Parathyroid adenoma (tissue), 2 donors: Measurements from ENCODE around the gene LMO1.

Experiments
- H2AFZ ChIP-seq: fragments of 300-600 bp; sonication (generic); one replicate; pipeline ENCODE4 v1.7.0; 2017; ENCODE audit warnings: antibody characterized with exemption, mild to moderate bottlenecking
- H3K27ac ChIP-seq: fragments of 300-600 bp; sonication (generic); one replicate; pipeline ENCODE4 v1.7.0; 2017
- H3K27me3 ChIP-seq: fragments of 300-600 bp; sonication (generic); one replicate; pipeline ENCODE4 v1.7.0; 2017; ENCODE audit warnings: low read length; ENCODE audit not compliant: control insufficient read depth, insufficient read depth
- H3K36me3 ChIP-seq: fragments of 300-600 bp; sonication (generic); one replicate; pipeline ENCODE4 v1.7.0; 2017; ENCODE audit warnings: low read length; ENCODE audit not compliant: control insufficient read depth, insufficient read depth
- H3K4me1 ChIP-seq: fragments of 300-600 bp; sonication (generic); one replicate; pipeline ENCODE4 v1.7.0; 2017; ENCODE audit warnings: control low read depth
- H3K4me2 ChIP-seq: fragments of 300-600 bp; sonication (generic); one replicate; pipeline ENCODE4 v1.7.0; 2017; ENCODE audit warnings: low read length
- H3K4me3 ChIP-seq: fragments of 300-600 bp; sonication (generic); one replicate; pipeline ENCODE4 v1.7.0; 2017; ENCODE audit warnings: low read depth, low read length
- H3K79me2 ChIP-seq: fragments of 300-600 bp; sonication (generic); one replicate; pipeline ENCODE4 v1.7.0; 2017; ENCODE audit warnings: control low read depth
- H3K9ac ChIP-seq: fragments of 300-600 bp; sonication (generic); one replicate; pipeline ENCODE4 v1.7.0; 2017; ENCODE audit warnings: mild to moderate bottlenecking
- H3K9me3 ChIP-seq: fragments of 300-600 bp; sonication (generic); one replicate; pipeline ENCODE4 v1.7.0; 2017; ENCODE audit warnings: low read length; ENCODE audit not compliant: control insufficient read depth
- TF ChIP-seq, protein P1 (sequence below): fragments of 300-600 bp; sonication (generic); IDR thresholded peaks from one replicate; pipeline ENCODE4 v1.7.0; 2017; ENCODE audit warnings: antibody characterized with exemption, mild to moderate bottlenecking
- donor health status: primary hyperparathyroidism.

The LMO1 gene

DNA sequence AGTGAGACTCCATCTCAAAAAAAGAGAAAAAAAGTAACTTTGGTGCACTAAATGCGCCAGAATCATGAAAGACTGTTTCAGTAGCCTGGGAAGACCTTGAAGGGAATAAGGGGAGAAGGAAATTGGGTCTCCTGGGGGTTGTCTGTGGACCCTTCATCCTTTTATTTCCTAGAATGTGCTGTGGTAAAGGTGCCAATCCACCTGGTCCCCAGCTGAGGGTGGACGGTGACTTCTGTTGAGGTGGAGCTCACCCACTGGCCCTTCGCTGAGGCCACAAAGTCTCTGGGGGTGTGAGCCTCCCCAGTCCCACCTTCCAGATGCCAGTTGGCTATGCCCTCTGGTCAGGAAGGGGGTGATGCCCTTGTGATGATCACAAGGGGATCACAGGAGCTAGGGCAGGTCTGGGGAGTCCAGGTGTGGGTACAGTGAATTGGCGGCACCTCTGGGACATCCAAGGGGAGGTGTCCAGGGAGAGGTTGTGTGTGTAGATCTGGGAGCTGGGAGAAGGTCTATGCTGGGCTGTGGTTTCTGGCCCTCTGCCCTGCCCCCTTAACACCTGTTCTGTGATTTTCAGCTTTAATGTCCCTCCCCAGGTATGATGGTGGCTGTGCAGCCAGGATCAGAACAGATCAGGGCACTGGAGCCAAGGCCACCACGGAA, 34.2 kb upstream of the LMO1 start:
- TF ChIP-seq, protein P1, sequence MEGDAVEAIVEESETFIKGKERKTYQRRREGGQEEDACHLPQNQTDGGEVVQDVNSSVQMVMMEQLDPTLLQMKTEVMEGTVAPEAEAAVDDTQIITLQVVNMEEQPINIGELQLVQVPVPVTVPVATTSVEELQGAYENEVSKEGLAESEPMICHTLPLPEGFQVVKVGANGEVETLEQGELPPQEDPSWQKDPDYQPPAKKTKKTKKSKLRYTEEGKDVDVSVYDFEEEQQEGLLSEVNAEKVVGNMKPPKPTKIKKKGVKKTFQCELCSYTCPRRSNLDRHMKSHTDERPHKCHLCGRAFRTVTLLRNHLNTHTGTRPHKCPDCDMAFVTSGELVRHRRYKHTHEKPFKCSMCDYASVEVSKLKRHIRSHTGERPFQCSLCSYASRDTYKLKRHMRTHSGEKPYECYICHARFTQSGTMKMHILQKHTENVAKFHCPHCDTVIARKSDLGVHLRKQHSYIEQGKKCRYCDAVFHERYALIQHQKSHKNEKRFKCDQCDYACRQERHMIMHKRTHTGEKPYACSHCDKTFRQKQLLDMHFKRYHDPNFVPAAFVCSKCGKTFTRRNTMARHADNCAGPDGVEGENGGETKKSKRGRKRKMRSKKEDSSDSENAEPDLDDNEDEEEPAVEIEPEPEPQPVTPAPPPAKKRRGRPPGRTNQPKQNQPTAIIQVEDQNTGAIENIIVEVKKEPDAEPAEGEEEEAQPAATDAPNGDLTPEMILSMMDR = no peak
- Histone ChIP-seq H3K9me3 (no peaks in the 10 kb centered on the region), H3K36me3 (no peaks in the 10 kb centered on the region), H3K79me2 (no peaks in the 10 kb centered on the region), H2AFZ (no peak overlapping the region), H3K4me3 (no peak overlapping the region), H3K27me3 (no peaks in the 10 kb centered on the region), H3K4me1 (no peaks in the 10 kb centered on the region), H3K9ac (no peak overlapping the region), H3K27ac (no peak overlapping the region), H3K4me2 (no peak overlapping the region)

DNA sequence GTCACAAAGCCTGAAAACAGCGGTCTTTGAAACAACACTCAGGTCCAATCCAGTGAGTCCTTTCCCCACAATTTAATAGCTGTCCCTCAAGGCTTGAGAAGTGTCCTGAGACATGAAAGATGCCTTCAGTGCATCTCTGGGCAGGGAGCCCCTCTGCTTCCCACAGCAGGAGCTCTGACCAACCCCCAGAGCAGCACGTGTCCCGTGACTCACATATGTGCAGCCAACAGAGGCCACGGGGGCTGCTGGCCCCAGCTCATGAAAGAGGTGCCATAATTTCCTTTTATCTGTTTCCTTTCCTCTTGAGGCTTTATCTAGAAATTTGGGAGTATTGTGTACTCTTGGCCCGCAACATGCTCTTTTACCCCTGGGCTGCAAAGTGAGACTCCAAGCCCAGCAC, 33.2 kb upstream of the LMO1 start:
- Histone ChIP-seq H3K4me2 (no peak overlapping the region), H3K9ac (no peak overlapping the region), H3K9me3 (no peaks in the 10 kb centered on the region), H3K4me3 (no peak overlapping the region), H3K27me3 (no peaks in the 10 kb centered on the region), H3K4me1 (no peaks in the 10 kb centered on the region), H3K36me3 (no peaks in the 10 kb centered on the region), H3K27ac (no peak overlapping the region), H3K79me2 (no peaks in the 10 kb centered on the region), H2AFZ (no peak overlapping the region)
- TF ChIP-seq, protein P1 = no peak

DNA sequence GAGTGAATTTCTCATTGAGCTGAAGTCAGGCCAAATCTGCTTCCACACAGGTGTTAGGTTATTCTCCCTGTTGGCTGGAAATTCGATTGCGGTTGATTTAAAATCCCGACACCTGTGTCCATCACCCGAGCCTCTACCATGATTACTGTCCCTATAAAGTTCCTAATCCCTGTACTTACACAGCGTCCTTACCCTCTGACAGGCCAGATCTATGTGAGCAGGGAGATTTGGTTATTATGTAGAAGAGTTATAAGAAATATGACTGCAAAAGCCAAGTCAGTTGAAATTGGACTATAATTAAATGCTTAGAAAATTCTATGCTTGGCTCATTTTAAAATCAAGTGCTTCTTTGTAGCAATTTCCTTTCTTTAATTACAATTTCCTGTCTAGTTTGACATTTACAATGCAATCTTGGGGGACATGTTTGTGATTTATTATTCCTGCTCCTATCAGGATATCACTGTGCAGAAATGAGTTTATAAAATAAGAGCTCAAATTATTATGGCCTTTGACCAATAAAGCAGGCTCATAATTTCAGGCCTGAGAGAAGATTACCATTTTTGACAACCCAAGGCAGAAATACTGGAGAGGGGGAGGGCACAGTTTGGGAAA, 32.5 kb upstream of the LMO1 start:
- Histone ChIP-seq H3K4me2 (no peak overlapping the region), H3K36me3 (no peaks in the 10 kb centered on the region), H3K4me1 (no peaks in the 10 kb centered on the region), H3K27ac (no peak overlapping the region), H3K9me3 (no peaks in the 10 kb centered on the region), H3K79me2 (no peaks in the 10 kb centered on the region), H3K9ac (no peak overlapping the region), H2AFZ (no peak overlapping the region), H3K4me3 (no peak overlapping the region), H3K27me3 (no peaks in the 10 kb centered on the region)
- TF ChIP-seq, protein P1 = no peak

DNA sequence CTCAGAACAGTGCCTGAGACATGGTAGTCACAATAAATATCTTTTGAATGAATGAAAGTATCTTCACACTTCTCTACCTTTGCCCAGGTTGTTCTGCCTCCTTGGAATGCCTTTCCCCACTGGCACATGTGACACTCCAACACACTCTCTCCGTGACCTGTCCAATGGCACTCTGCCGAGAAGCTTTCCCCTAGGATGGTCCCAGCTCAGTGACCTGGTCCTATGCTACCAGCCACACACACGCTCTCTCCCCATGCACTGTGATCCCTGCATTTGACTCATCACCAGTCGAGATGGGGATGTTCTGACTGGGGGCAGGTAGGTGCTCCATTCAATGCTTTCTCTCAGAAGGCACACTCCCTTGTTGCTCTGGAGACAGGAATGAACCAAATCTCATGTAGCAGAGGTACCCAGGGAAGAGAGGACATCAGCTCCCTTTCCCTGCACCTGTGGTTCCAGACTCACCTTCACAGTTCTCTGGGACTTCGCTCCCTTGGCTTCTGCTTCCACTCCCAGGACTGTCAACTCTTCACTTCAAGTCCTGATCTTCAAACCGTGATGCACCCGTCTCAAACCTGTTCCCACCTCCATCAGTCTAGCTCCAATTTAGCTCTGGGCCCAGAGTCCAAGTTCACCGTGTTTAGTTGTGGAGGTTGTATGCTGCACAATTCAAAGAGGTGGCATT, 30.7 kb upstream of the LMO1 start:
- no peaks in the 10 kb centered on the region for H3K9me3 ChIP-seq
- H3K27me3 ChIP-seq = no peaks in the 10 kb centered on the region
- H3K36me3 ChIP-seq = no peaks in the 10 kb centered on the region
- no peak overlapping the region for H3K27ac ChIP-seq
- TF ChIP-seq, protein P1 = no peak
- H2AFZ ChIP-seq = no peak overlapping the region
- H3K79me2 ChIP-seq = no peaks in the 10 kb centered on the region
- H3K4me1 ChIP-seq = no peaks in the 10 kb centered on the region
- no peak overlapping the region for H3K4me3 ChIP-seq
- no peak overlapping the region for H3K4me2 ChIP-seq
- no peak overlapping the region for H3K9ac ChIP-seq
